HG02970 (cell line): ENCODE measurements around the gene RHOU.
"Not testable (repeated sequence)": the region's sequence is repeated elsewhere in the genome, so short reads cannot be mapped to it uniquely, and the experiment has no call there.

ENCODE experiments used
- ATAC-seq: cut with Tn5 transposase; IDR thresholded peaks from one replicate; pipeline ENCODE4 v1.9.1; 2021; ENCODE audit warnings: mild to moderate bottlenecking, moderate library complexity, moderate number of reproducible peaks; ENCODE audit not compliant: unreplicated experiment, low FRiP score

Gene RHOU

GRCh38 chr1:228755800-228756199 lies 20.5 kb downstream of the RHOU start:
- no peak for ATAC-seq

- no peak for ATAC-seq
Measured at GRCh38 chr1:228756457-228756856, 21.2 kb downstream of the RHOU start.

- no peak for ATAC-seq
Measured at GRCh38 chr1:228758447-228758846, 23.2 kb downstream of the RHOU start.

- ATAC-seq = no peak
Measured at GRCh38 chr1:228760979-228761378, 25.7 kb downstream of the RHOU start.

GRCh38 chr1:228763561-228763960 lies 28.3 kb downstream of the RHOU start:
- ATAC-seq = no peak

- ATAC-seq = no peak
Measured at GRCh38 chr1:228765168-228765946, 30.1 kb downstream of the RHOU start.

- no peak for ATAC-seq
Measured at GRCh38 chr1:228766788-228767187, 31.5 kb downstream of the RHOU start.

GRCh38 chr1:228767636-228768354 lies 32.5 kb downstream of the RHOU start:
- ATAC-seq = no peak

- ATAC-seq = no peak
Measured at GRCh38 chr1:228768355-228769000, 33.2 kb downstream of the RHOU start.

GRCh38 chr1:228770779-228771223 lies 35.5 kb downstream of the RHOU start:
- no peak for ATAC-seq

GRCh38 chr1:228772516-228773212 lies 37.4 kb downstream of the RHOU start:
- ATAC-seq = no peak

- ATAC-seq = not testable (repeated sequence)
Measured at GRCh38 chr1:228775946-228776345, 40.7 kb downstream of the RHOU start.

GRCh38 chr1:228776449-228776848 lies 41.2 kb downstream of the RHOU start:
- no peak for ATAC-seq

GRCh38 chr1:228777236-228777635 lies 42.0 kb downstream of the RHOU start:
- ATAC-seq = no peak

GRCh38 chr1:228778026-228778425 lies 42.7 kb downstream of the RHOU start:
- no peak for ATAC-seq

GRCh38 chr1:228778466-228778865 lies 43.2 kb downstream of the RHOU start:
- no peak for ATAC-seq

- no peak for ATAC-seq
Measured at GRCh38 chr1:228778961-228779360, 43.7 kb downstream of the RHOU start.

GRCh38 chr1:228781161-228781808 lies 46.0 kb downstream of the RHOU start:
- ATAC-seq = no peak

GRCh38 chr1:228781809-228782661 lies 46.8 kb downstream of the RHOU start:
- ATAC-seq = no peak
